HCT116 (cell line): ENCODE measurements around the gene CLEC11A. TPM values are rescaled to one million over a fixed set of nuclear protein-coding genes. Genes with fewer than 3 reads are reported as not detected.
A peak's percentile ranks its signal among the peaks of the same experiment; 100 is the strongest.

ENCODE experiments used
- ATAC-seq: fragments of 200-7000 bp; cut with Tn5 transposase; 2 replicates; pipeline ENCODE4 v1.9.1; 2020; ENCODE audit warnings: mild to moderate bottlenecking, moderate library complexity
- Bru-seq: library from RNA; stranded (reverse); fragments of 400-500 nt; gene quantifications from one replicate; lab custom pipeline; 2021; lab: Mats Ljungman, UMichigan
- BruChase-seq, 2 experiments: library from RNA; stranded (reverse); fragments of 400-500 nt; gene quantifications; one replicate each; lab custom pipeline; 2021; lab: Mats Ljungman, UMichigan
- BruUV-seq: library from RNA; stranded (reverse); fragments of 400-500 nt; replicated peaks from 2 replicates; lab custom pipeline; 2021; lab: Mats Ljungman, UMichigan
- CTCF ChIA-PET: fragments of 300-600 bp; sonication (Branson Sonifier 250); formaldehyde crosslinking; loops from one replicate; lab custom pipeline; 2021; ENCODE audit warnings: antibody characterized with exemption; lab: Charles Lee
- POLR2A ChIA-PET: fragments of 300-600, 350-600 bp; sonication (Branson Sonifier 250); formaldehyde crosslinking; loops from one replicate; lab custom pipeline; 2021; ENCODE audit warnings: antibody characterized with exemption; lab: Charles Lee
- RAD21 ChIA-PET, 2 experiments: fragments of 300-600 bp; sonication (Branson Sonifier 250); formaldehyde crosslinking; loops; one replicate each; lab custom pipeline; 2023; ENCODE audit warnings: low total read pairs in 2 of 2; ENCODE audit not compliant: uncharacterized antibody in 2 of 2, unreplicated experiment in 2 of 2, low non-redundant PET in 1 of 2; lab: Charles Lee
- DNase-seq: peaks from one replicate; pipeline ENCODE4 v3.0.0-alpha.2; 2010; ENCODE audit warnings: low read depth, low spot score
- H2AFZ ChIP-seq: fragments of 200-600 bp; shearing (Covaris generic), sonication (generic); 2 replicates; pipeline ENCODE4 v1.6.1; 2017; ENCODE audit warnings: low read depth, mixed run types, mixed read lengths, antibody characterized with exemption, low read length; ENCODE audit not compliant: poor library complexity, severe bottlenecking
- H3K27ac ChIP-seq: 2 replicates; pipeline ENCODE4 v1.5.1; 2012; ENCODE audit warnings: low read depth, low read length
- H3K27me3 ChIP-seq: fragments of 200-600 bp; sonication (generic); 2 replicates; pipeline ENCODE4 v1.6.1; 2016; ENCODE audit warnings: mixed run types, low read length, mixed read lengths; ENCODE audit not compliant: insufficient read depth
- H3K36me3 ChIP-seq, 2 experiments: fragments of 200-500 bp in 1 of 2; fragments of 200-600 bp in 1 of 2; sonication (Bioruptor generic) in 1 of 2; sonication (generic) in 1 of 2; 2 replicates each; pipeline versions ENCODE4 v1.5.1 to v1.6.1; 2014 to 2016; ENCODE audit warnings: low read length in 2 of 2, inconsistent platforms in 1 of 2, mixed read lengths in 1 of 2, mixed run types in 1 of 2; ENCODE audit not compliant: insufficient read depth in 2 of 2, control insufficient read depth in 1 of 2
- H3K4me1 ChIP-seq, 2 experiments: fragments of 200-600 bp in 1 of 2; sonication (generic) in 1 of 2; 2 replicates each; pipeline versions ENCODE4 v1.5.1 to v1.6.1; 2012 to 2017; ENCODE audit warnings: low read length in 2 of 2, inconsistent platforms in 1 of 2, mild to moderate bottlenecking in 1 of 2, mixed read lengths in 1 of 2, mixed run types in 1 of 2, moderate library complexity in 1 of 2; ENCODE audit not compliant: insufficient read depth in 2 of 2, control insufficient read depth in 1 of 2
- H3K4me2 ChIP-seq: fragments of 200-600 bp; sonication (generic); 2 replicates; pipeline ENCODE4 v1.6.1; 2017; ENCODE audit warnings: mixed run types, low read length, mixed read lengths
- H3K4me3 ChIP-seq, 2 experiments: fragments of 200-600 bp in 1 of 2; sonication (generic) in 1 of 2; replicated peaks in 1 of 2; 2 replicates each; pipeline ENCODE4 v1.5.1; 2011 to 2016; ENCODE audit warnings: low read length in 2 of 2, control low read depth in 1 of 2, low read depth in 1 of 2, mild to moderate bottlenecking in 1 of 2, mixed read lengths in 1 of 2, mixed run types in 1 of 2
- H3K79me2 ChIP-seq: fragments of 200-600 bp; sonication (generic); 2 replicates; pipeline ENCODE4 v1.6.1; 2017; ENCODE audit warnings: mild to moderate bottlenecking, mixed run types, low read length, moderate library complexity, mixed read lengths; ENCODE audit not compliant: insufficient read depth
- H3K9ac ChIP-seq: fragments of 200-600 bp; sonication (generic); 2 replicates; pipeline ENCODE4 v1.6.1; 2016; ENCODE audit warnings: low read length, mixed read lengths
- H3K9me2 ChIP-seq: fragments of 200-600 bp; sonication (generic), shearing (Covaris generic); 2 replicates; pipeline ENCODE4 v1.6.1; 2017; ENCODE audit warnings: mixed run types, mild to moderate bottlenecking, moderate library complexity; ENCODE audit not compliant: insufficient read depth
- H3K9me3 ChIP-seq, 2 experiments: fragments of 200-500 bp in 1 of 2; fragments of 200-600 bp in 1 of 2; sonication (Bioruptor generic) in 1 of 2; sonication (generic) in 1 of 2; 2 replicates each; pipeline ENCODE4 v1.6.1; 2014 to 2017; ENCODE audit warnings: low read length in 2 of 2, mixed read lengths in 2 of 2, inconsistent platforms in 1 of 2, low read depth in 1 of 2, mild to moderate bottlenecking in 1 of 2, mixed run types in 1 of 2, moderate library complexity in 1 of 2; ENCODE audit not compliant: control insufficient read depth in 1 of 2, insufficient read depth in 1 of 2
- H4K20me1 ChIP-seq: fragments of 200-600 bp; sonication (generic), shearing (Covaris generic); 2 replicates; pipeline ENCODE4 v1.6.1; 2017; ENCODE audit warnings: mixed run types, mild to moderate bottlenecking, moderate library complexity; ENCODE audit not compliant: insufficient read depth
- ATF3 ChIP-seq: IDR thresholded peaks from 2 replicates; pipeline ENCODE4 v1.6.1; 2012
- CBX3 ChIP-seq: IDR thresholded peaks from 2 replicates; pipeline ENCODE4 v1.6.1; 2012; ENCODE audit warnings: low read depth
- CEBPB ChIP-seq: IDR thresholded peaks from 2 replicates; pipeline ENCODE4 v1.6.1; 2012; ENCODE audit warnings: low read depth
- CTCF ChIP-seq, 3 experiments: fragments of 200-600 bp in 1 of 3; sonication (generic) in 1 of 3; IDR thresholded peaks in 2 of 3; conservative IDR thresholded peaks in 1 of 3; 2 replicates each; pipeline ENCODE4 v1.5.1; 2012 to 2017; ENCODE audit warnings: low read depth in 2 of 3, low read length in 2 of 3, antibody characterized with exemption in 1 of 3, borderline replicate concordance in 1 of 3, control low read depth in 1 of 3, mild to moderate bottlenecking in 1 of 3, mixed read lengths in 1 of 3, mixed run types in 1 of 3, moderate library complexity in 1 of 3; ENCODE audit not compliant: insufficient read depth in 1 of 3
- EGR1 ChIP-seq: IDR thresholded peaks from 2 replicates; pipeline ENCODE4 v1.6.1; 2012; ENCODE audit warnings: low read depth
- EZH2 ChIP-seq: fragments of 200-600 bp; sonication (generic); IDR thresholded peaks from 2 replicates; pipeline ENCODE4 v1.6.1; 2017; ENCODE audit warnings: antibody characterized with exemption, mixed run types
- FOSL1 ChIP-seq: IDR thresholded peaks from 2 replicates; pipeline ENCODE4 v1.6.1; 2012; ENCODE audit warnings: low read depth
- JUND ChIP-seq: IDR thresholded peaks from 2 replicates; pipeline ENCODE4 v1.6.1; 2012
- POLR2A ChIP-seq: IDR thresholded peaks from 2 replicates; pipeline ENCODE4 v1.7.0; 2011; ENCODE audit warnings: borderline replicate concordance; ENCODE audit not compliant: insufficient read depth, insufficient read length; ENCODE audit errors: extremely low read depth
- POLR2AphosphoS5 ChIP-seq: IDR thresholded peaks from 2 replicates; pipeline ENCODE4 v1.6.1; 2011; ENCODE audit warnings: mild to moderate bottlenecking, low read depth, low read length, moderate library complexity
- REST ChIP-seq: IDR thresholded peaks from 2 replicates; pipeline ENCODE4 v1.6.1; 2012; ENCODE audit warnings: low read depth
- SP1 ChIP-seq: IDR thresholded peaks from 2 replicates; pipeline ENCODE4 v1.6.1; 2012; ENCODE audit warnings: low read depth
- SRF ChIP-seq: IDR thresholded peaks from 2 replicates; pipeline ENCODE4 v1.6.1; 2012; ENCODE audit warnings: low read depth
- YY1 ChIP-seq: IDR thresholded peaks from 2 replicates; pipeline ENCODE4 v1.6.1; 2011; ENCODE audit warnings: low read length, low read depth, moderate library complexity, mild to moderate bottlenecking; ENCODE audit not compliant: insufficient replicate concordance; ENCODE audit errors: extremely low read depth
- ZBTB33 ChIP-seq: IDR thresholded peaks from 2 replicates; pipeline ENCODE4 v1.6.1; 2011; ENCODE audit warnings: mild to moderate bottlenecking, low read length, moderate library complexity; ENCODE audit not compliant: insufficient replicate concordance; ENCODE audit errors: extremely low read depth
- ZFX ChIP-seq: fragments of 450-650 bp; IDR thresholded peaks from 2 replicates; pipeline ENCODE4 v1.6.1; 2017
- ZNF274 ChIP-seq: fragments of 200-500 bp; sonication (Bioruptor generic); IDR thresholded peaks from 2 replicates; pipeline ENCODE4 v1.6.1; 2014; ENCODE audit warnings: mild to moderate bottlenecking, low read depth, low read length, inconsistent platforms
- intact Hi-C: fragments of 100-400 bp; cut with micrococcal nuclease; formaldehyde crosslinking; loops from 2 replicates; pipeline ENCODE4 v1.10.0; 2022
- long read RNA-seq: library from polyadenylated mRNA; unstranded; transcript quantifications from one replicate; pipeline ENCODE4 v2.0.0, GENCODE V29; 2021; ENCODE audit not compliant: unreplicated experiment
- polyA plus RNA-seq: library from polyadenylated mRNA; unstranded; fragments of >200 nt; gene quantifications from 2 replicates; pipeline ENCODE4 v1.2.1, GENCODE V29; 2012; ENCODE audit warnings: missing spikeins
- total RNA-seq: library from RNA; stranded (reverse); gene quantifications from one replicate; pipeline ENCODE4 v1.2.1, GENCODE V29; 2021; ENCODE audit not compliant: unreplicated experiment

CLEC11A gene
- total RNA-seq (7.1 TPM), Bru-seq, nascent RNA (percentile 51 among the genes with signal in this experiment), BruChase-seq, experiment 1, labeled RNA remaining after a 6-hour chase (percentile 60 among the genes with signal in this experiment), BruChase-seq, experiment 2, labeled RNA remaining after a 2-hour chase (percentile 56 among the genes with signal in this experiment)
- polyA plus RNA-seq: 8.3 and 10.0 TPM in 2 replicates
- long read RNA-seq, partial matches to known transcripts: 0 of 14 reads
- long read RNA-seq, other reads (novel, unspliced or antisense): 14 of 14 reads

GRCh38 chr19:50723069-50723468, at the start of gene CLEC11A:
TSS of gene CLEC11A (plus strand) at chr19:50723364. CDS start at chr19:50723526, 162 bp downstream.
- no peak for TF ChIP-seq REST
- TF ChIP-seq ZNF274: no peak
- TF ChIP-seq CTCF (IDR thresholded peaks at IDR 0.05 in 2 of 3, conservative IDR thresholded peaks at IDR 0.05 in 1 of 3; ENCODE audit: borderline replicate concordance in 1 of 3, insufficient read depth in 1 of 3, low read depth in 2 of 3, low read length in 2 of 3): no peak
- no peak for TF ChIP-seq ATF3
- no peak for TF ChIP-seq CBX3
- TF ChIP-seq ZFX: no peak
- TF ChIP-seq EGR1: no peak
- no peak for TF ChIP-seq ZBTB33
- TF ChIP-seq YY1: no peak
- no peak for TF ChIP-seq POLR2AphosphoS5
- no peak for TF ChIP-seq EZH2
- TF ChIP-seq CEBPB: no peak
- TF ChIP-seq FOSL1: no peak
- no peak for TF ChIP-seq SRF
- no peak for TF ChIP-seq SP1
- no peak for TF ChIP-seq POLR2A
- no peak for TF ChIP-seq JUND

More at GRCh38 chr19:50723069-50723468, at the start of gene CLEC11A:
- DNase-seq (no peak), ATAC-seq (no peak)
- H3K4me2 ChIP-seq: peak within 1 kb of the TSS; percentile 97
- no peaks in the 10 kb centered on the region for H3K27me3 ChIP-seq
- H3K36me3 ChIP-seq: no peaks in the 10 kb centered on the region
- BruUV-seq: no TSS peak
- H3K4me3 ChIP-seq: peak within 1 kb of the TSS; percentile 50 to 93
- peak within 1 kb of the TSS; percentile 71 for H3K27ac ChIP-seq
- no peaks in the 10 kb centered on the region for H3K9me3 ChIP-seq
- RAD21 ChIA-PET: no interaction called here
- H3K4me1 ChIP-seq: peaks cover 18 to 49% of the 10 kb centered on the region in 2 experiments; a peak in 3 of 4 replicates
- no peak within 1 kb of the TSS for H2AFZ ChIP-seq
- peaks cover 16% of the 10 kb centered on the region for H3K79me2 ChIP-seq
- POLR2A ChIA-PET: interaction anchor here (0.6 kb wide), 1 partner anchor 208 kb away, joined by 3 read pairs; no protein-coding TSS in a partner anchor
- H3K9ac ChIP-seq: peak within 1 kb of the TSS; percentile 66
- no peaks in the 10 kb centered on the region for H4K20me1 ChIP-seq
- CTCF ChIA-PET: interaction anchor here (0.8 to 1.5 kb wide), 2 partner anchors 18 to 199 kb away, joined by 3 to 4 read pairs; no protein-coding TSS in a partner anchor
- intact Hi-C loops: loop anchor here (5.0 kb wide), 1 partner anchor 59 kb away; no protein-coding TSS in a partner anchor
- no peaks in the 10 kb centered on the region for H3K9me2 ChIP-seq
